Brain microvascular endothelial cell (primary cell): ENCODE results near the gene CHSY1.

Experiments used
- DNase-seq: peaks from one replicate; pipeline ENCODE4 v3.0.0-alpha.2; 2020
- H3K27ac ChIP-seq: fragments of 250-450 bp; sonication (Bioruptor Pico); 2 replicates; pipeline ENCODE4 v1.5.1; 2020; ENCODE audit warnings: mild to moderate bottlenecking, moderate library complexity
- H3K27me3 ChIP-seq: fragments of 250-450 bp; sonication (Bioruptor Pico); replicated peaks from 2 replicates; pipeline ENCODE4 v1.5.1; 2020; ENCODE audit warnings: mild to moderate bottlenecking
- H3K36me3 ChIP-seq: fragments of 250-450 bp; sonication (Bioruptor Pico); replicated peaks from 2 replicates; pipeline ENCODE4 v1.5.1; 2020; ENCODE audit warnings: mild to moderate bottlenecking
- H3K4me3 ChIP-seq: 2 replicates; pipeline ENCODE4 v1.5.1; 2011; ENCODE audit warnings: low read depth, mild to moderate bottlenecking, control low read depth, low read length, moderate library complexity
- CTCF ChIP-seq: IDR thresholded peaks from 2 replicates; pipeline ENCODE4 v1.5.1; 2011; ENCODE audit warnings: low read depth, mild to moderate bottlenecking, moderate library complexity, low read length, control low read depth, inconsistent platforms; ENCODE audit errors: missing control alignments
- in situ Hi-C: cut with HindIII; loops from 2 replicates; pipeline ENCODE4 v1.10.0; 2017; ENCODE audit warnings: low sequenced_read_pairs, low pct_ligation_motif_present

The CHSY1 gene

GRCh38 chr15:101135532-101136166, 116.2 kb downstream of the CHSY1 start:
- no peak overlapping the region for H3K27ac ChIP-seq
- no peaks in the 10 kb centered on the region for H3K36me3 ChIP-seq
- TF ChIP-seq CTCF = no peak
- H3K4me3 ChIP-seq = no peak overlapping the region
- in situ Hi-C loops = no loop called here
- no peak for DNase-seq
- H3K27me3 ChIP-seq = no peaks in the 10 kb centered on the region

- TF ChIP-seq CTCF = no peak
- H3K27me3 ChIP-seq = no peaks in the 10 kb centered on the region
- no peak for DNase-seq
- no peaks in the 10 kb centered on the region for H3K36me3 ChIP-seq
- in situ Hi-C loops = no loop called here
- H3K4me3 ChIP-seq = no peak overlapping the region
- H3K27ac ChIP-seq = no peak overlapping the region
These were observed 117.1 kb downstream of the CHSY1 start for GRCh38 chr15:101134780-101135179.

DNA sequence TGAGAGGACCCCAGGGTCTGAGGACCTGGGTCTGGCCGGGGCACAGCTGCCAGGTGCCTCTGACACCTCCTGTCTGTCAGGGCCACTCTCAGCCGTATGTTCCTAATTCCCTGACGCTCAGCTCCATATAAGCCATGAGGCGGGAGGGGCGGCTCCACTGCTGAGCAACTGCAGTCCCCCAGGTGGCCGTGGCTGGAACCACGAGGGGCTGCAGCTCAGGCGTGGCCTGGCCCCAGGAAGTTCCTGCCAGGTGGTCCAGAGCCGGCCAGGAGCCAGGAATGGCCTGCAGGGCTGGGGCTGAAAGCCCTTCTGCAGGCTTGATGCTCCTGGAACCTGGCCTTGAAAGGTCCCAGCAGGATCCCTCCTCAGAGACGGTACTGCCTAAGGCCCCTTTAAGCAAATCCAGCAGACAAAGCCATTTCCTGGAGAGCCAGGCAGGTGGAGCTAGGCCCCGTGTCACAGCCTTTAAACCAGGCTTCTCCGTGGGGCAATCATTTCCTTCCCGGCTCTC, 118.0 kb downstream of the CHSY1 start:
- no peaks in the 10 kb centered on the region for H3K36me3 ChIP-seq
- H3K27me3 ChIP-seq = no peaks in the 10 kb centered on the region
- in situ Hi-C loops = no loop called here
- no peak for TF ChIP-seq CTCF
- H3K4me3 ChIP-seq = no peak overlapping the region
- H3K27ac ChIP-seq = no peak overlapping the region
- DNase-seq = no peak

DNA sequence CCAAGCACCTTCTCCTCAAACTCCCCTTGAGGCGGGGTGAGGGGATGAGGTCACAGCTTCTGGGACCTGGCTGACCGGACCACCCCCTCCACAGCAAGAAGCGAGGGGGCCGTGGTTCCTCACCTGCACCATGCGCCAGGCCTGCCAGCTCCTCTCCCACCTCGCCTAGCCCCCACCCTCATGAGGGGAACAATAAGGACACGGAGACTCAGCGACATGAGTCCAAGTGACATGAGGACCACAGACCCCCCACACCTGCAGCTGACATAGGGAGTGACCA, 118.7 kb downstream of the CHSY1 start:
- Histone ChIP-seq H3K4me3 (no peak overlapping the region), H3K27me3 (no peaks in the 10 kb centered on the region), H3K27ac (no peak overlapping the region), H3K36me3 (no peaks in the 10 kb centered on the region)
- no peak for TF ChIP-seq CTCF
- in situ Hi-C loops = no loop called here
- no peak for DNase-seq

- TF ChIP-seq CTCF = no peak
- in situ Hi-C loops = no loop called here
- no peak for DNase-seq
- Histone ChIP-seq H3K4me3 (no peak overlapping the region), H3K36me3 (no peaks in the 10 kb centered on the region), H3K27me3 (no peaks in the 10 kb centered on the region), H3K27ac (no peak overlapping the region)
These were observed 119.3 kb downstream of the CHSY1 start for GRCh38 chr15:101132390-101133180.
